HEK293 (cell line): ENCODE results near the gene MTR.

Source experiments
- HOXC10 ChIP-seq: sonication (generic); formaldehyde crosslinking; IDR thresholded peaks from 2 replicates; pipeline ENCODE4 v1.8.1; 2023; ENCODE audit warnings: mild to moderate bottlenecking, missing genetic modification reagents
- MEIS1 ChIP-seq: sonication (generic); formaldehyde crosslinking; IDR thresholded peaks from 2 replicates; pipeline ENCODE4 v1.8.1; 2022; ENCODE audit warnings: missing genetic modification reagents, mild to moderate bottlenecking, borderline replicate concordance
- ZNF10 ChIP-seq: fragments of 450-650 bp; formaldehyde crosslinking; IDR thresholded peaks from 2 replicates; pipeline ENCODE4 v1.5.1; 2017; ENCODE audit warnings: missing biosample characterization, missing genetic modification characterization
- ZNF501 ChIP-seq: fragments of 450-650 bp; formaldehyde crosslinking; IDR thresholded peaks from 2 replicates; pipeline ENCODE4 v1.5.1; 2016; ENCODE audit warnings: missing biosample characterization, missing genetic modification characterization
- ZNF514 ChIP-seq: fragments of 450-650 bp; formaldehyde crosslinking; IDR thresholded peaks from 2 replicates; pipeline ENCODE4 v1.5.1; 2016; ENCODE audit warnings: missing biosample characterization, missing genetic modification characterization
- ZNF610 ChIP-seq: fragments of 450-650 bp; formaldehyde crosslinking; IDR thresholded peaks from 2 replicates; pipeline ENCODE4 v1.5.1; 2016; ENCODE audit warnings: missing biosample characterization, missing genetic modification characterization, borderline replicate concordance
- ZNF76 ChIP-seq: fragments of 450-650 bp; formaldehyde crosslinking; IDR thresholded peaks from 2 replicates; pipeline ENCODE4; 2016; ENCODE audit warnings: low read depth, missing biosample characterization, missing genetic modification characterization, borderline replicate concordance
- TF ChIP-seq, protein P1 (sequence below): fragments of 450-650 bp; formaldehyde crosslinking; IDR thresholded peaks from 2 replicates; pipeline ENCODE4 v1.5.1; 2016; ENCODE audit warnings: missing biosample characterization, missing genetic modification characterization
- TF ChIP-seq, protein P2 (sequence below): fragments of 450-650 bp; formaldehyde crosslinking; IDR thresholded peaks from 2 replicates; pipeline ENCODE4 v1.5.1; 2016; ENCODE audit warnings: missing biosample characterization, missing genetic modification characterization, borderline replicate concordance
- TF ChIP-seq, protein P3 (sequence below): fragments of 450-650 bp; formaldehyde crosslinking; IDR thresholded peaks from 2 replicates; pipeline ENCODE4 v1.5.1; 2016; ENCODE audit warnings: missing biosample characterization, missing genetic modification characterization
- TF ChIP-seq, protein P4 (sequence below): fragments of 450-650 bp; formaldehyde crosslinking; optimal IDR thresholded peaks from 2 replicates; pipeline ENCODE3; 2016; ENCODE audit warnings: missing biosample characterization, mild to moderate bottlenecking, missing genetic modification characterization
- TF ChIP-seq, protein P5 (sequence below): fragments of 450-650 bp; formaldehyde crosslinking; IDR thresholded peaks from 2 replicates; pipeline ENCODE4 v1.5.1; 2016; ENCODE audit warnings: missing biosample characterization, missing genetic modification characterization

GRCh38 chr1:236751935-236752334 is 43.2 kb upstream of the MTR start:
- TF ChIP-seq MEIS1 (CRISPR knock-in tag) (no peak), ZNF514 (tag by site-specific recombination) (no peak), ZNF10 (tag by site-specific recombination) (no peak), HOXC10 (no peak), ZNF501 (tag by site-specific recombination) (no peak), ZNF76 (tag by site-specific recombination) (no peak), ZNF610 (tag by site-specific recombination) (no peak)
- TF ChIP-seq, protein P1, sequence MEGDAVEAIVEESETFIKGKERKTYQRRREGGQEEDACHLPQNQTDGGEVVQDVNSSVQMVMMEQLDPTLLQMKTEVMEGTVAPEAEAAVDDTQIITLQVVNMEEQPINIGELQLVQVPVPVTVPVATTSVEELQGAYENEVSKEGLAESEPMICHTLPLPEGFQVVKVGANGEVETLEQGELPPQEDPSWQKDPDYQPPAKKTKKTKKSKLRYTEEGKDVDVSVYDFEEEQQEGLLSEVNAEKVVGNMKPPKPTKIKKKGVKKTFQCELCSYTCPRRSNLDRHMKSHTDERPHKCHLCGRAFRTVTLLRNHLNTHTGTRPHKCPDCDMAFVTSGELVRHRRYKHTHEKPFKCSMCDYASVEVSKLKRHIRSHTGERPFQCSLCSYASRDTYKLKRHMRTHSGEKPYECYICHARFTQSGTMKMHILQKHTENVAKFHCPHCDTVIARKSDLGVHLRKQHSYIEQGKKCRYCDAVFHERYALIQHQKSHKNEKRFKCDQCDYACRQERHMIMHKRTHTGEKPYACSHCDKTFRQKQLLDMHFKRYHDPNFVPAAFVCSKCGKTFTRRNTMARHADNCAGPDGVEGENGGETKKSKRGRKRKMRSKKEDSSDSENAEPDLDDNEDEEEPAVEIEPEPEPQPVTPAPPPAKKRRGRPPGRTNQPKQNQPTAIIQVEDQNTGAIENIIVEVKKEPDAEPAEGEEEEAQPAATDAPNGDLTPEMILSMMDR (tag by site-specific recombination), result no peak
- TF ChIP-seq, protein P2, sequence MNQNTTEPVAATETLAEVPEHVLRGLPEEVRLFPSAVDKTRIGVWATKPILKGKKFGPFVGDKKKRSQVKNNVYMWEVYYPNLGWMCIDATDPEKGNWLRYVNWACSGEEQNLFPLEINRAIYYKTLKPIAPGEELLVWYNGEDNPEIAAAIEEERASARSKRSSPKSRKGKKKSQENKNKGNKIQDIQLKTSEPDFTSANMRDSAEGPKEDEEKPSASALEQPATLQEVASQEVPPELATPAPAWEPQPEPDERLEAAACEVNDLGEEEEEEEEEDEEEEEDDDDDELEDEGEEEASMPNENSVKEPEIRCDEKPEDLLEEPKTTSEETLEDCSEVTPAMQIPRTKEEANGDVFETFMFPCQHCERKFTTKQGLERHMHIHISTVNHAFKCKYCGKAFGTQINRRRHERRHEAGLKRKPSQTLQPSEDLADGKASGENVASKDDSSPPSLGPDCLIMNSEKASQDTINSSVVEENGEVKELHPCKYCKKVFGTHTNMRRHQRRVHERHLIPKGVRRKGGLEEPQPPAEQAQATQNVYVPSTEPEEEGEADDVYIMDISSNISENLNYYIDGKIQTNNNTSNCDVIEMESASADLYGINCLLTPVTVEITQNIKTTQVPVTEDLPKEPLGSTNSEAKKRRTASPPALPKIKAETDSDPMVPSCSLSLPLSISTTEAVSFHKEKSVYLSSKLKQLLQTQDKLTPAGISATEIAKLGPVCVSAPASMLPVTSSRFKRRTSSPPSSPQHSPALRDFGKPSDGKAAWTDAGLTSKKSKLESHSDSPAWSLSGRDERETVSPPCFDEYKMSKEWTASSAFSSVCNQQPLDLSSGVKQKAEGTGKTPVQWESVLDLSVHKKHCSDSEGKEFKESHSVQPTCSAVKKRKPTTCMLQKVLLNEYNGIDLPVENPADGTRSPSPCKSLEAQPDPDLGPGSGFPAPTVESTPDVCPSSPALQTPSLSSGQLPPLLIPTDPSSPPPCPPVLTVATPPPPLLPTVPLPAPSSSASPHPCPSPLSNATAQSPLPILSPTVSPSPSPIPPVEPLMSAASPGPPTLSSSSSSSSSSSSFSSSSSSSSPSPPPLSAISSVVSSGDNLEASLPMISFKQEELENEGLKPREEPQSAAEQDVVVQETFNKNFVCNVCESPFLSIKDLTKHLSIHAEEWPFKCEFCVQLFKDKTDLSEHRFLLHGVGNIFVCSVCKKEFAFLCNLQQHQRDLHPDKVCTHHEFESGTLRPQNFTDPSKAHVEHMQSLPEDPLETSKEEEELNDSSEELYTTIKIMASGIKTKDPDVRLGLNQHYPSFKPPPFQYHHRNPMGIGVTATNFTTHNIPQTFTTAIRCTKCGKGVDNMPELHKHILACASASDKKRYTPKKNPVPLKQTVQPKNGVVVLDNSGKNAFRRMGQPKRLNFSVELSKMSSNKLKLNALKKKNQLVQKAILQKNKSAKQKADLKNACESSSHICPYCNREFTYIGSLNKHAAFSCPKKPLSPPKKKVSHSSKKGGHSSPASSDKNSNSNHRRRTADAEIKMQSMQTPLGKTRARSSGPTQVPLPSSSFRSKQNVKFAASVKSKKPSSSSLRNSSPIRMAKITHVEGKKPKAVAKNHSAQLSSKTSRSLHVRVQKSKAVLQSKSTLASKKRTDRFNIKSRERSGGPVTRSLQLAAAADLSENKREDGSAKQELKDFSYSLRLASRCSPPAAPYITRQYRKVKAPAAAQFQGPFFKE (tag by site-specific recombination), result no peak
- TF ChIP-seq, protein P3, sequence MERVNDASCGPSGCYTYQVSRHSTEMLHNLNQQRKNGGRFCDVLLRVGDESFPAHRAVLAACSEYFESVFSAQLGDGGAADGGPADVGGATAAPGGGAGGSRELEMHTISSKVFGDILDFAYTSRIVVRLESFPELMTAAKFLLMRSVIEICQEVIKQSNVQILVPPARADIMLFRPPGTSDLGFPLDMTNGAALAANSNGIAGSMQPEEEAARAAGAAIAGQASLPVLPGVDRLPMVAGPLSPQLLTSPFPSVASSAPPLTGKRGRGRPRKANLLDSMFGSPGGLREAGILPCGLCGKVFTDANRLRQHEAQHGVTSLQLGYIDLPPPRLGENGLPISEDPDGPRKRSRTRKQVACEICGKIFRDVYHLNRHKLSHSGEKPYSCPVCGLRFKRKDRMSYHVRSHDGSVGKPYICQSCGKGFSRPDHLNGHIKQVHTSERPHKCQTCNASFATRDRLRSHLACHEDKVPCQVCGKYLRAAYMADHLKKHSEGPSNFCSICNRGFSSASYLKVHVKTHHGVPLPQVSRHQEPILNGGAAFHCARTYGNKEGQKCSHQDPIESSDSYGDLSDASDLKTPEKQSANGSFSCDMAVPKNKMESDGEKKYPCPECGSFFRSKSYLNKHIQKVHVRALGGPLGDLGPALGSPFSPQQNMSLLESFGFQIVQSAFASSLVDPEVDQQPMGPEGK (tag by site-specific recombination), result no peak
- TF ChIP-seq, protein P4, sequence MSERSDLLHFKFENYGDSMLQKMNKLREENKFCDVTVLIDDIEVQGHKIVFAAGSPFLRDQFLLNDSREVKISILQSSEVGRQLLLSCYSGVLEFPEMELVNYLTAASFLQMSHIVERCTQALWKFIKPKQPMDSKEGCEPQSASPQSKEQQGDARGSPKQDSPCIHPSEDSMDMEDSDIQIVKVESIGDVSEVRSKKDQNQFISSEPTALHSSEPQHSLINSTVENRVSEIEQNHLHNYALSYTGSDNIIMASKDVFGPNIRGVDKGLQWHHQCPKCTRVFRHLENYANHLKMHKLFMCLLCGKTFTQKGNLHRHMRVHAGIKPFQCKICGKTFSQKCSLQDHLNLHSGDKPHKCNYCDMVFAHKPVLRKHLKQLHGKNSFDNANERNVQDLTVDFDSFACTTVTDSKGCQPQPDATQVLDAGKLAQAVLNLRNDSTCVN (tag by site-specific recombination), result no peak
- TF ChIP-seq, protein P5, sequence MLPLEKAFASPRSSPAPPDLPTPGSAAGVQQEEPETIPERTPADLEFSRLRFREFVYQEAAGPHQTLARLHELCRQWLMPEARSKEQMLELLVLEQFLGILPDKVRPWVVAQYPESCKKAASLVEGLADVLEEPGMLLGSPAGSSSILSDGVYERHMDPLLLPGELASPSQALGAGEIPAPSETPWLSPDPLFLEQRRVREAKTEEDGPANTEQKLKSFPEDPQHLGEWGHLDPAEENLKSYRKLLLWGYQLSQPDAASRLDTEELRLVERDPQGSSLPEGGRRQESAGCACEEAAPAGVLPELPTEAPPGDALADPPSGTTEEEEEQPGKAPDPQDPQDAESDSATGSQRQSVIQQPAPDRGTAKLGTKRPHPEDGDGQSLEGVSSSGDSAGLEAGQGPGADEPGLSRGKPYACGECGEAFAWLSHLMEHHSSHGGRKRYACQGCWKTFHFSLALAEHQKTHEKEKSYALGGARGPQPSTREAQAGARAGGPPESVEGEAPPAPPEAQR, result no peak
